ENCODE data around the gene NPBWR2. TPM values are rescaled to one million over a fixed set of nuclear protein-coding genes. Genes with fewer than 3 reads are reported as not detected.

Gene NPBWR2
- total RNA-seq, 4 donors from 2014 or later = not detected

- H3K27ac ChIP-seq = no peak overlapping the region
- no peaks in the 10 kb centered on the region for H3K4me1 ChIP-seq
- H3K4me3 ChIP-seq = no peak overlapping the region
- H3K36me3 ChIP-seq = no peaks in the 10 kb centered on the region
- intact Hi-C loops (cut with DNase I) = no loop called here
- WGBS, 2 donors = 56% methylated on average over 3 of the region's 6 CpGs; no CpG with 5 or more reads in 1 of the 2 donors
- no peak for DNase-seq
- TF ChIP-seq POLR2A (IDR thresholded peaks at IDR 0.05) = no peak
- TF ChIP-seq, protein P1, sequence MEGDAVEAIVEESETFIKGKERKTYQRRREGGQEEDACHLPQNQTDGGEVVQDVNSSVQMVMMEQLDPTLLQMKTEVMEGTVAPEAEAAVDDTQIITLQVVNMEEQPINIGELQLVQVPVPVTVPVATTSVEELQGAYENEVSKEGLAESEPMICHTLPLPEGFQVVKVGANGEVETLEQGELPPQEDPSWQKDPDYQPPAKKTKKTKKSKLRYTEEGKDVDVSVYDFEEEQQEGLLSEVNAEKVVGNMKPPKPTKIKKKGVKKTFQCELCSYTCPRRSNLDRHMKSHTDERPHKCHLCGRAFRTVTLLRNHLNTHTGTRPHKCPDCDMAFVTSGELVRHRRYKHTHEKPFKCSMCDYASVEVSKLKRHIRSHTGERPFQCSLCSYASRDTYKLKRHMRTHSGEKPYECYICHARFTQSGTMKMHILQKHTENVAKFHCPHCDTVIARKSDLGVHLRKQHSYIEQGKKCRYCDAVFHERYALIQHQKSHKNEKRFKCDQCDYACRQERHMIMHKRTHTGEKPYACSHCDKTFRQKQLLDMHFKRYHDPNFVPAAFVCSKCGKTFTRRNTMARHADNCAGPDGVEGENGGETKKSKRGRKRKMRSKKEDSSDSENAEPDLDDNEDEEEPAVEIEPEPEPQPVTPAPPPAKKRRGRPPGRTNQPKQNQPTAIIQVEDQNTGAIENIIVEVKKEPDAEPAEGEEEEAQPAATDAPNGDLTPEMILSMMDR (IDR thresholded peaks at IDR 0.05) = no peak
- no peaks in the 10 kb centered on the region for H3K9me3 ChIP-seq
- H3K27me3 ChIP-seq = peaks cover 0 to 11% (median 0%) of the 10 kb centered on the region in 4 donors
Measured at GRCh38 chr20:64113444-64113775, 6.0 kb upstream of the NPBWR2 start.

- intact Hi-C loops (cut with DNase I) = no loop called here
Measured at GRCh38 chr20:64112691-64113443, 5.5 kb upstream of the NPBWR2 start.

DNA sequence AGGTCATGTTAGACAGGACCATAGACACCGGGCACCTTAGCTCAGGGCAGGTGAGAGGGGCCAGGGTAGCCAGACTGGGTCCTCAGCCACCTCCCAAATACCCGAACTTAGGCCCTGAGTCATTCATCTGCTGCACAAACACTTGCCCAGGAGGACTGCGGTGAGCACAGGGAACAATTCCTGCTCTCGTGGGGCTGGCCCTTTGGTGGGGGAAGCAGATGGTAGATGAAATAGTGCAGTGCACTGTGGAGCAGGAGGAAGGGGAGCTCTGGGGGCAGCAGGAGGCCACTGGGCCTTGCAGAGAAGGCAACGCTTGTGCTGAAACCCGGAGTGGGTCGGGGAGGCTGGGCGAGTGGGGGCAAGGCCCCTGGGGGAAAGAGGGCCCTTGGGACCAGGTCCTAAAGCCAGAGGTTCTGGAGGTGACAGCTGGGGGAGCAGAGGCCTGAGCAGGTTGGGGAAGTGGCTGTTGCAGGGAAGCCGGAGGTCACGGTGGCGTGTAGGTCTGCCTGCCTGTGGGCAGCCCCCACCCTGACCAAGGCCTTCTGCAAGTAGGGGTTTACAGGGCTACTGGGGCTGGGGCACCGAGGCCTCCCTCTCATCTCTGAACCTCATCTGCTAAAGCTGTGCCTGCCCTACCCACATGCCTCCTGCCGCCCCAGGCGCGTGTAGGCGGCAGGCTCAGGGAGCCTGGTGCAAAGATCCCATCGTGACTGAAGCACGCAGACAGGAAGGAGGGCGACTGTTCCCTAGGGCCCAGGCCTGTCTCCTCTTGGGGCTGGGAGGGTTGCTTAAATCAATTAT, 4.7 kb upstream of the NPBWR2 start:
- WGBS, 2 donors = 54 to 71% methylated on average over 9 to 14 of the region's 19 CpGs
- Histone ChIP-seq H3K27ac (no peak overlapping the region), H3K27me3 (peaks cover 0 to 23% (median 0%) of the 10 kb centered on the region in 4 donors), H3K9me3 (no peaks in the 10 kb centered on the region), H3K4me1 (no peaks in the 10 kb centered on the region), H3K36me3 (no peaks in the 10 kb centered on the region), H3K4me3 (no peak overlapping the region)
- no peak for DNase-seq
- TF ChIP-seq, protein P1 (IDR thresholded peaks at IDR 0.05) = no peak
- TF ChIP-seq POLR2A (IDR thresholded peaks at IDR 0.05) = no peak
- intact Hi-C loops (cut with DNase I) = no loop called here

More at GRCh38 chr20:64112691-64113443, 5.5 kb upstream of the NPBWR2 start:
- WGBS, 2 donors = 66 to 100% methylated on average over 2 to 9 of the region's 18 CpGs
- Histone ChIP-seq H3K4me1 (no peaks in the 10 kb centered on the region), H3K27me3 (peaks cover 0 to 16% (median 0%) of the 10 kb centered on the region in 4 donors), H3K27ac (no peak overlapping the region), H3K9me3 (no peaks in the 10 kb centered on the region), H3K36me3 (no peaks in the 10 kb centered on the region), H3K4me3 (no peak overlapping the region)
- TF ChIP-seq, protein P1 (IDR thresholded peaks at IDR 0.05) = no peak
- no peak for TF ChIP-seq POLR2A (IDR thresholded peaks at IDR 0.05)
- DNase-seq = no peak

DNA sequence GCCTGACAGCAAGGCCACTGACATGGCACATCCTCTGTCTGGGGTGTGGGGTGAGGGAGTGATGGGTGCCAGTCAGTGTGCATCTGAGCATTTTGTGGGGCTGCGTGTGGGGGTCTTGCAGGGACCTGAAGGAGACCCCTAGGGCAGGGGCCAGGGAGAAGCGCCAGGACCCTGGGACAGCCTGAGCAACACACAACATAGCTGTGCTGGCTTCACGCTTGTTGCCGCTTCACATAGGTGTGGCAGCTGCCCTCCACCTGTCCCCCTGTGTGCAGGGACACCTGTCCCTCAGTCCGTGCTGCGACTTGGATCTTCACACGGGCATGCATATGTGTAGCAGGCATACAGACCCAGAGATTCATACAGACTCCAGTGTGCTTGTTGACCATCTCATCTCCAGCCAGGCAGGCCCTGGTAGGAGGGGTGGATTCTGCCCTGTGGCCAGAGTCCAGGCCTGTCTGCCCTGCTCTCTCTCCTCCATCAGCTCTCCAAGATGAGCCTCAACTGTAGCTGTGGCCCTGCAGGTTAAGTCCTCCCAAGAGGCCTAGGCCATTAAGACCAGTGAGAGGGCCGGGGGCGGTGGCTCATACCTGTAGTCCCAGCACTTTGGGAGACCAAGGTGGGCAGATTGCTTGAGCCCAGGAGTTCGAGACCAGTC, 3.2 kb upstream of the NPBWR2 start:
- Histone ChIP-seq H3K4me1 (no peaks in the 10 kb centered on the region), H3K36me3 (no peaks in the 10 kb centered on the region), H3K9me3 (no peaks in the 10 kb centered on the region), H3K4me3 (no peak overlapping the region), H3K27ac (no peak overlapping the region), H3K27me3 (peaks cover 0 to 31% (median 0%) of the 10 kb centered on the region in 4 donors)
- 76 to 85% methylated on average over 4 of the region's 10 CpGs for WGBS, 2 donors
- TF ChIP-seq, protein P1 (IDR thresholded peaks at IDR 0.05) = no peak
- TF ChIP-seq POLR2A (IDR thresholded peaks at IDR 0.05) = no peak
- intact Hi-C loops (cut with DNase I) = no loop called here
- no peak for DNase-seq
